ENCODE data around the gene WDR73.

DNA sequence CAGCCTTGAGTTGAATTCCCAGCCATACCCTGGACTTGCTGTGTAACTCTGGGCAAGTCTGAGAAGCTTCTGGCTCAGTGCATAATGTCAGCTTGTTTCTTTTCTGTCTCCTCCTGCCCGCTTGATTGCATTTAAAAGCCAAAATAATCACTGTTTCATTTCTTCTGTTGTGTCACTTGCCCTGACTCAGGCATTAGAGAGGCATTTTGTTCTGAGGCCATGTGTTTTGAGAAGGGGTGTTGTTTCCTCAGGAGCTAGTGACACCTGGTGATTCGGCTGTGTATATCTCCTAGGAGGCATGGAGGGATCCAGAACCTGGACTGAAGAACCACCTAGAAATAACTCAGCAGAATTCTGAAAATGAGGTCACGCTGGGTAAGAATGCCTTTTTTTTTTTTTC is 16.0 kb downstream of the WDR73 start:
- TF ChIP-seq, protein P1, sequence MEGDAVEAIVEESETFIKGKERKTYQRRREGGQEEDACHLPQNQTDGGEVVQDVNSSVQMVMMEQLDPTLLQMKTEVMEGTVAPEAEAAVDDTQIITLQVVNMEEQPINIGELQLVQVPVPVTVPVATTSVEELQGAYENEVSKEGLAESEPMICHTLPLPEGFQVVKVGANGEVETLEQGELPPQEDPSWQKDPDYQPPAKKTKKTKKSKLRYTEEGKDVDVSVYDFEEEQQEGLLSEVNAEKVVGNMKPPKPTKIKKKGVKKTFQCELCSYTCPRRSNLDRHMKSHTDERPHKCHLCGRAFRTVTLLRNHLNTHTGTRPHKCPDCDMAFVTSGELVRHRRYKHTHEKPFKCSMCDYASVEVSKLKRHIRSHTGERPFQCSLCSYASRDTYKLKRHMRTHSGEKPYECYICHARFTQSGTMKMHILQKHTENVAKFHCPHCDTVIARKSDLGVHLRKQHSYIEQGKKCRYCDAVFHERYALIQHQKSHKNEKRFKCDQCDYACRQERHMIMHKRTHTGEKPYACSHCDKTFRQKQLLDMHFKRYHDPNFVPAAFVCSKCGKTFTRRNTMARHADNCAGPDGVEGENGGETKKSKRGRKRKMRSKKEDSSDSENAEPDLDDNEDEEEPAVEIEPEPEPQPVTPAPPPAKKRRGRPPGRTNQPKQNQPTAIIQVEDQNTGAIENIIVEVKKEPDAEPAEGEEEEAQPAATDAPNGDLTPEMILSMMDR (IDR thresholded peaks at IDR 0.05), result peak; percentile 39
- TF ChIP-seq, protein P2, sequence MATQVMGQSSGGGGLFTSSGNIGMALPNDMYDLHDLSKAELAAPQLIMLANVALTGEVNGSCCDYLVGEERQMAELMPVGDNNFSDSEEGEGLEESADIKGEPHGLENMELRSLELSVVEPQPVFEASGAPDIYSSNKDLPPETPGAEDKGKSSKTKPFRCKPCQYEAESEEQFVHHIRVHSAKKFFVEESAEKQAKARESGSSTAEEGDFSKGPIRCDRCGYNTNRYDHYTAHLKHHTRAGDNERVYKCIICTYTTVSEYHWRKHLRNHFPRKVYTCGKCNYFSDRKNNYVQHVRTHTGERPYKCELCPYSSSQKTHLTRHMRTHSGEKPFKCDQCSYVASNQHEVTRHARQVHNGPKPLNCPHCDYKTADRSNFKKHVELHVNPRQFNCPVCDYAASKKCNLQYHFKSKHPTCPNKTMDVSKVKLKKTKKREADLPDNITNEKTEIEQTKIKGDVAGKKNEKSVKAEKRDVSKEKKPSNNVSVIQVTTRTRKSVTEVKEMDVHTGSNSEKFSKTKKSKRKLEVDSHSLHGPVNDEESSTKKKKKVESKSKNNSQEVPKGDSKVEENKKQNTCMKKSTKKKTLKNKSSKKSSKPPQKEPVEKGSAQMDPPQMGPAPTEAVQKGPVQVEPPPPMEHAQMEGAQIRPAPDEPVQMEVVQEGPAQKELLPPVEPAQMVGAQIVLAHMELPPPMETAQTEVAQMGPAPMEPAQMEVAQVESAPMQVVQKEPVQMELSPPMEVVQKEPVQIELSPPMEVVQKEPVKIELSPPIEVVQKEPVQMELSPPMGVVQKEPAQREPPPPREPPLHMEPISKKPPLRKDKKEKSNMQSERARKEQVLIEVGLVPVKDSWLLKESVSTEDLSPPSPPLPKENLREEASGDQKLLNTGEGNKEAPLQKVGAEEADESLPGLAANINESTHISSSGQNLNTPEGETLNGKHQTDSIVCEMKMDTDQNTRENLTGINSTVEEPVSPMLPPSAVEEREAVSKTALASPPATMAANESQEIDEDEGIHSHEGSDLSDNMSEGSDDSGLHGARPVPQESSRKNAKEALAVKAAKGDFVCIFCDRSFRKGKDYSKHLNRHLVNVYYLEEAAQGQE (IDR thresholded peaks at IDR 0.05), result no peak
- TF ChIP-seq USF2 (IDR thresholded peaks at IDR 0.05) (no peak), MYC (IDR thresholded peaks at IDR 0.05; ENCODE audit: borderline replicate concordance, low read length) (no peak), ESRRA (IDR thresholded peaks at IDR 0.05; ENCODE audit: borderline replicate concordance, low read length) (no peak), CHD2 (IDR thresholded peaks at IDR 0.05; ENCODE audit: low read length, partially characterized antibody) (no peak), POLR2A (IDR thresholded peaks at IDR 0.05; ENCODE audit: low read length) (no peak), MAX (IDR thresholded peaks at IDR 0.05) (no peak), MAZ (IDR thresholded peaks at IDR 0.05; ENCODE audit: borderline replicate concordance, low read depth, low read length) (no peak), RNF2 (IDR thresholded peaks at IDR 0.05; ENCODE audit: borderline replicate concordance, low read depth) (no peak), RAD21 (conservative IDR thresholded peaks at IDR 0.05 in 1 of 2, IDR thresholded peaks at IDR 0.05 in 1 of 2) (peak; percentile 48 to 50), JUNB (IDR thresholded peaks at IDR 0.05) (no peak), NR3C1 (IDR thresholded peaks at IDR 0.05) (no peak)
